ENCODE measurements around the gene AFDN. TPM values are rescaled to one million over a fixed set of nuclear protein-coding genes. Genes with fewer than 3 reads are reported as not detected.

AFDN gene
- total RNA-seq, 1 experiment from 2014 or later, result 182 TPM

- TF ChIP-seq, protein P1, sequence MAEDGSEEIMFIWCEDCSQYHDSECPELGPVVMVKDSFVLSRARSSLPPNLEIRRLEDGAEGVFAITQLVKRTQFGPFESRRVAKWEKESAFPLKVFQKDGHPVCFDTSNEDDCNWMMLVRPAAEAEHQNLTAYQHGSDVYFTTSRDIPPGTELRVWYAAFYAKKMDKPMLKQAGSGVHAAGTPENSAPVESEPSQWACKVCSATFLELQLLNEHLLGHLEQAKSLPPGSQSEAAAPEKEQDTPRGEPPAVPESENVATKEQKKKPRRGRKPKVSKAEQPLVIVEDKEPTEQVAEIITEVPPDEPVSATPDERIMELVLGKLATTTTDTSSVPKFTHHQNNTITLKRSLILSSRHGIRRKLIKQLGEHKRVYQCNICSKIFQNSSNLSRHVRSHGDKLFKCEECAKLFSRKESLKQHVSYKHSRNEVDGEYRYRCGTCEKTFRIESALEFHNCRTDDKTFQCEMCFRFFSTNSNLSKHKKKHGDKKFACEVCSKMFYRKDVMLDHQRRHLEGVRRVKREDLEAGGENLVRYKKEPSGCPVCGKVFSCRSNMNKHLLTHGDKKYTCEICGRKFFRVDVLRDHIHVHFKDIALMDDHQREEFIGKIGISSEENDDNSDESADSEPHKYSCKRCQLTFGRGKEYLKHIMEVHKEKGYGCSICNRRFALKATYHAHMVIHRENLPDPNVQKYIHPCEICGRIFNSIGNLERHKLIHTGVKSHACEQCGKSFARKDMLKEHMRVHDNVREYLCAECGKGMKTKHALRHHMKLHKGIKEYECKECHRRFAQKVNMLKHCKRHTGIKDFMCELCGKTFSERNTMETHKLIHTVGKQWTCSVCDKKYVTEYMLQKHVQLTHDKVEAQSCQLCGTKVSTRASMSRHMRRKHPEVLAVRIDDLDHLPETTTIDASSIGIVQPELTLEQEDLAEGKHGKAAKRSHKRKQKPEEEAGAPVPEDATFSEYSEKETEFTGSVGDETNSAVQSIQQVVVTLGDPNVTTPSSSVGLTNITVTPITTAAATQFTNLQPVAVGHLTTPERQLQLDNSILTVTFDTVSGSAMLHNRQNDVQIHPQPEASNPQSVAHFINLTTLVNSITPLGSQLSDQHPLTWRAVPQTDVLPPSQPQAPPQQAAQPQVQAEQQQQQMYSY (CRISPR knock-in tag; IDR thresholded peaks at IDR 0.05), result no peak
- no peak for TF ChIP-seq ATF1 (CRISPR knock-in tag; IDR thresholded peaks at IDR 0.05)
- TF ChIP-seq, protein P2, sequence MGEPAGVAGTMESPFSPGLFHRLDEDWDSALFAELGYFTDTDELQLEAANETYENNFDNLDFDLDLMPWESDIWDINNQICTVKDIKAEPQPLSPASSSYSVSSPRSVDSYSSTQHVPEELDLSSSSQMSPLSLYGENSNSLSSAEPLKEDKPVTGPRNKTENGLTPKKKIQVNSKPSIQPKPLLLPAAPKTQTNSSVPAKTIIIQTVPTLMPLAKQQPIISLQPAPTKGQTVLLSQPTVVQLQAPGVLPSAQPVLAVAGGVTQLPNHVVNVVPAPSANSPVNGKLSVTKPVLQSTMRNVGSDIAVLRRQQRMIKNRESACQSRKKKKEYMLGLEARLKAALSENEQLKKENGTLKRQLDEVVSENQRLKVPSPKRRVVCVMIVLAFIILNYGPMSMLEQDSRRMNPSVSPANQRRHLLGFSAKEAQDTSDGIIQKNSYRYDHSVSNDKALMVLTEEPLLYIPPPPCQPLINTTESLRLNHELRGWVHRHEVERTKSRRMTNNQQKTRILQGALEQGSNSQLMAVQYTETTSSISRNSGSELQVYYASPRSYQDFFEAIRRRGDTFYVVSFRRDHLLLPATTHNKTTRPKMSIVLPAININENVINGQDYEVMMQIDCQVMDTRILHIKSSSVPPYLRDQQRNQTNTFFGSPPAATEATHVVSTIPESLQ (CRISPR knock-in tag; IDR thresholded peaks at IDR 0.05), result no peak
Observed at GRCh38 chr6:167819576-167819975, 7.1 kb upstream of the AFDN start (continued).

DNA sequence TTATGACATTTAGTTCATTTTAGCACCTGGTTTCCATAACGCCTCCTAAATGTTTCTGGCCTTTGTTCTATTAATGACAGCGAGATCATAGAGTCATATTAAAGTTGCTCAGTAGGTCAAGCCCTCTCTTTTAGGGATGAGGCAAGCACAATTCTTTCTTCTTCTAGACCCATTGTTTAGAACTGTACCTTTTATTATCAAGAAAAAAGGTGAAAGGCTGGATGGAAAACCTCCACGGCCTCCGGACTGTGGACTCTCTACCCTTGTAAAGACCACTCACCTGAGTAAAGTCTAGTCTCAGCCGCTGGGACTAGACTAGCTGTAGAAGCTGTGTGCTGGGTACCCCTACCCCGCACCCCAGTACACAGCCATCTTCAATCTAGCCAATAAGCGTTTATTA, 6.0 kb upstream of the AFDN start:
- TF ChIP-seq TCF7 (CRISPR knock-in tag; IDR thresholded peaks at IDR 0.05; ENCODE audit: low read depth), result no peak
- TF ChIP-seq, protein P3, sequence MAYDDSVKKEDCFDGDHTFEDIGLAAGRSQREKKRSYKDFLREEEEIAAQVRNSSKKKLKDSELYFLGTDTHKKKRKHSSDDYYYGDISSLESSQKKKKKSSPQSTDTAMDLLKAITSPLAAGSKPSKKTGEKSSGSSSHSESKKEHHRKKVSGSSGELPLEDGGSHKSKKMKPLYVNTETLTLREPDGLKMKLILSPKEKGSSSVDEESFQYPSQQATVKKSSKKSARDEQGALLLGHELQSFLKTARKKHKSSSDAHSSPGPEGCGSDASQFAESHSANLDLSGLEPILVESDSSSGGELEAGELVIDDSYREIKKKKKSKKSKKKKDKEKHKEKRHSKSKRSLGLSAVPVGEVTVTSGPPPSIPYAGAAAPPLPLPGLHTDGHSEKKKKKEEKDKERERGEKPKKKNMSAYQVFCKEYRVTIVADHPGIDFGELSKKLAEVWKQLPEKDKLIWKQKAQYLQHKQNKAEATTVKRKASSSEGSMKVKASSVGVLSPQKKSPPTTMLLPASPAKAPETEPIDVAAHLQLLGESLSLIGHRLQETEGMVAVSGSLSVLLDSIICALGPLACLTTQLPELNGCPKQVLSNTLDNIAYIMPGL (CRISPR knock-in tag; IDR thresholded peaks at IDR 0.05), result no peak
- no peak for TF ChIP-seq FOXK1 (CRISPR knock-in tag; IDR thresholded peaks at IDR 0.05)
- TF ChIP-seq CDX4 (CRISPR knock-in tag; IDR thresholded peaks at IDR 0.05; ENCODE audit: borderline replicate concordance), result no peak
- no peak for TF ChIP-seq GABPB1 (CRISPR knock-in tag; IDR thresholded peaks at IDR 0.05)
- TF ChIP-seq NR1H2 (CRISPR knock-in tag; IDR thresholded peaks at IDR 0.05), result no peak
- TF ChIP-seq, protein P1 (CRISPR knock-in tag; IDR thresholded peaks at IDR 0.05), result no peak
- no peak for TF ChIP-seq GTF2I (CRISPR knock-in tag; conservative IDR thresholded peaks at IDR 0.05)
- no peak for TF ChIP-seq GRHL2 (CRISPR knock-in tag; IDR thresholded peaks at IDR 0.05; ENCODE audit: insufficient replicate concordance, severe bottlenecking)
- no peak for TF ChIP-seq ETV6 (CRISPR knock-in tag; IDR thresholded peaks at IDR 0.05)
- TF ChIP-seq, protein P2 (CRISPR knock-in tag; IDR thresholded peaks at IDR 0.05), result no peak
- TF ChIP-seq KAT7 (CRISPR knock-in tag; IDR thresholded peaks at IDR 0.05; ENCODE audit: borderline replicate concordance), result no peak
- TF ChIP-seq, protein P4, sequence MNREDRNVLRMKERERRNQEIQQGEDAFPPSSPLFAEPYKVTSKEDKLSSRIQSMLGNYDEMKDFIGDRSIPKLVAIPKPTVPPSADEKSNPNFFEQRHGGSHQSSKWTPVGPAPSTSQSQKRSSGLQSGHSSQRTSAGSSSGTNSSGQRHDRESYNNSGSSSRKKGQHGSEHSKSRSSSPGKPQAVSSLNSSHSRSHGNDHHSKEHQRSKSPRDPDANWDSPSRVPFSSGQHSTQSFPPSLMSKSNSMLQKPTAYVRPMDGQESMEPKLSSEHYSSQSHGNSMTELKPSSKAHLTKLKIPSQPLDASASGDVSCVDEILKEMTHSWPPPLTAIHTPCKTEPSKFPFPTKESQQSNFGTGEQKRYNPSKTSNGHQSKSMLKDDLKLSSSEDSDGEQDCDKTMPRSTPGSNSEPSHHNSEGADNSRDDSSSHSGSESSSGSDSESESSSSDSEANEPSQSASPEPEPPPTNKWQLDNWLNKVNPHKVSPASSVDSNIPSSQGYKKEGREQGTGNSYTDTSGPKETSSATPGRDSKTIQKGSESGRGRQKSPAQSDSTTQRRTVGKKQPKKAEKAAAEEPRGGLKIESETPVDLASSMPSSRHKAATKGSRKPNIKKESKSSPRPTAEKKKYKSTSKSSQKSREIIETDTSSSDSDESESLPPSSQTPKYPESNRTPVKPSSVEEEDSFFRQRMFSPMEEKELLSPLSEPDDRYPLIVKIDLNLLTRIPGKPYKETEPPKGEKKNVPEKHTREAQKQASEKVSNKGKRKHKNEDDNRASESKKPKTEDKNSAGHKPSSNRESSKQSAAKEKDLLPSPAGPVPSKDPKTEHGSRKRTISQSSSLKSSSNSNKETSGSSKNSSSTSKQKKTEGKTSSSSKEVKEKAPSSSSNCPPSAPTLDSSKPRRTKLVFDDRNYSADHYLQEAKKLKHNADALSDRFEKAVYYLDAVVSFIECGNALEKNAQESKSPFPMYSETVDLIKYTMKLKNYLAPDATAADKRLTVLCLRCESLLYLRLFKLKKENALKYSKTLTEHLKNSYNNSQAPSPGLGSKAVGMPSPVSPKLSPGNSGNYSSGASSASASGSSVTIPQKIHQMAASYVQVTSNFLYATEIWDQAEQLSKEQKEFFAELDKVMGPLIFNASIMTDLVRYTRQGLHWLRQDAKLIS (CRISPR knock-in tag; IDR thresholded peaks at IDR 0.05; ENCODE audit: borderline replicate concordance), result no peak
- TF ChIP-seq ZNF138 (CRISPR knock-in tag; conservative IDR thresholded peaks at IDR 0.05), result no peak
- no peak for TF ChIP-seq NFATC4 (CRISPR knock-in tag; IDR thresholded peaks at IDR 0.05)
- TF ChIP-seq TEAD4 (CRISPR knock-in tag; IDR thresholded peaks at IDR 0.05), result no peak
- TF ChIP-seq ZNF263 (CRISPR knock-in tag; IDR thresholded peaks at IDR 0.05; ENCODE audit: low read depth), result no peak
- peaks cover 5% of the 10 kb centered on the region; the same call in 1 of the 2 replicates for H3K27me3 Mint-ChIP-seq (ENCODE audit: low read depth)

More for the DNA sequence above, 6.0 kb upstream of the AFDN start:
- no peak overlapping the region for H3K27ac Mint-ChIP-seq
- no peak for ATAC-seq
- H3K9me3 Mint-ChIP-seq, result no peaks in the 10 kb centered on the region
- DNase-seq (ENCODE audit: low spot score), result no peak
- POLR2A ChIA-PET, result no interaction called here
- CTCF ChIA-PET, result no interaction called here
- H3K4me3 Mint-ChIP-seq, result no peak overlapping the region
- peaks cover 11% of the 10 kb centered on the region for H3K36me3 Mint-ChIP-seq
- H3K4me1 Mint-ChIP-seq, result peaks cover 40% of the 10 kb centered on the region
